C4-2B (cell line): Measurements from ENCODE around the gene DIS3L2.

ENCODE experiments used
- CTCF ChIP-seq: fragments of 450-650 bp; conservative IDR thresholded peaks from 2 replicates; pipeline ENCODE4 v1.5.1; 2017; ENCODE audit warnings: mild to moderate bottlenecking
- ZFX ChIP-seq: fragments of 450-650 bp; IDR thresholded peaks from 2 replicates; pipeline ENCODE4 v1.6.1; 2017

- TF ChIP-seq CTCF, result no peak
- TF ChIP-seq ZFX, result no peak
These were observed 32.4 kb upstream of the DIS3L2 start for GRCh38 chr2:231928901-231929725.
